Measurements from ENCODE around the gene CACNG4.
"Not testable (repeated sequence)": the region's sequence is repeated elsewhere in the genome, so short reads cannot be mapped to it uniquely, and the experiment has no call there.

The CACNG4 gene

GRCh38 chr17:67018471-67019434, 54.2 kb downstream of the CACNG4 start:
- no peak for DNase-seq

DNA sequence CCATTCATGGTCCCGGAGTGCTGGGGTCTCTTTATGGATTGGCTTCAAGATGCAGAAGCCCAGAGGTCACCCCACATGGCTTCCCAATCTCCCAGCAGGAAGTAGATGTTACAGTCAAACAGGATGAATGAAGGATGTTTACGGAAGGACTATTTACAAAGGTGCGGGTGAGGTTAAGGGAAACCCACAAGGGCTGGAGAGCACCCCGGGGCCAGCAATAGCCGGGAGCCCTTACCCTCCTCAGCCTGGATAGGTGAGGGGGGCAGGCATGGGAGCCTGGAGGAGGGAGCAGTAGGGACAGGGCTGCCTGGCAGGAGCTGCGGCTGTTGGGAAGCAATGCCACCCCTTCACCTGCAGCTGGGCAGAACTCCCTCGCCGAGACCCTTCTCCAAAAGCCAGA, 55.3 kb downstream of the CACNG4 start:
- DNase-seq, result no peak

- no peak for DNase-seq
Observed at GRCh38 chr17:67020293-67020766, 55.8 kb downstream of the CACNG4 start.

GRCh38 chr17:67021196-67021595, 56.7 kb downstream of the CACNG4 start:
- DNase-seq, result no peak

- no peak for DNase-seq
Observed at GRCh38 chr17:67021743-67022450, 57.4 kb downstream of the CACNG4 start.

- DNase-seq, result no peak
Observed at GRCh38 chr17:67022451-67022810, 57.9 kb downstream of the CACNG4 start.

DNA sequence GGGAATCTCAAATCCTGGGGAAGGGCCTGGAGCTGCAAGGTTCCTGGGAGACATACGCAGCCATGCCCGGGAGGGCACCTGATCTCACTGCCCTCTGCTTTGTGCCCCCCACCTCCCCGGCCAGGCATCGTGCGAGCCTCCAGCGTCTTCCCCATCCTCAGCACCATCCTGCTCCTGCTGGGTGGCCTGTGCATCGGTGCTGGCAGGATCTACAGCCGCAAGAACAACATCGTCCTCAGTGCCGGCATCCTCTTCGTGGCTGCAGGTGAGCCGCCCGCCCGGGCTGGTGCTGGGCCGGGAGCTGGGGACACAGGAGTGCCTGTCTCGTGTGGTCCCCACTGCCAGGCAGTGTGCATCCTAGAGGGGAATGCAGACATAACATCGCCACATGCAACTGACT, 60.2 kb downstream of the CACNG4 start:
- no peak for DNase-seq

DNA sequence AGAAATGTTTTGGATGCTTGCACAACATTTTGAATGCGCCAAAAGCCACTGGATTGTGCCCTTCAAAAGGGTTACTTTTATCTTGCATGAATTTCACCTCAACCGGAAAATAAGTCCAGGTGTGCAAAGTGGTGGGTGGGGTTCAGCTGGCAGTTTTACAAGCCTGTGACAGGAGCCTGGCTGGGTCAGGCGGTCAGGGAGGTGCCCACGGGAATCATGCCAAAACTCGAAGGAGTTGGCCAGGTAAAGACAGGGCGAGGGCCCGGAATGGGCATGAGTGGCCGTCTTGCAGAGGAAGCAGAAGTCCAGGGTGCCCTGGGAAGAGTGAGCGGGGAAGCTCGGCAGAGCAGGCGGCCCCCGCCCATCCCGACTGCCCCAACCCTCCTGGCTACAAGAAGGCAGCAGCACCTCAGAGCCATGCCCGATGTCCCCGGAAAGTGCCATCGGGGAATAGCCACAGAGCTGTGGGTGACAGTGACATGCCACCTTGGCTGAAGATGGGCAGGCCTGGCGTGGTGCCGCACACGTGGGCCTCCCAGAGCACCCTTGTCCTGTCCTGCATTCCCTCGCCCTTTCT, 60.8 kb downstream of the CACNG4 start:
- no peak for DNase-seq

GRCh38 chr17:67026341-67026740, 61.8 kb downstream of the CACNG4 start:
- DNase-seq, result no peak

DNA sequence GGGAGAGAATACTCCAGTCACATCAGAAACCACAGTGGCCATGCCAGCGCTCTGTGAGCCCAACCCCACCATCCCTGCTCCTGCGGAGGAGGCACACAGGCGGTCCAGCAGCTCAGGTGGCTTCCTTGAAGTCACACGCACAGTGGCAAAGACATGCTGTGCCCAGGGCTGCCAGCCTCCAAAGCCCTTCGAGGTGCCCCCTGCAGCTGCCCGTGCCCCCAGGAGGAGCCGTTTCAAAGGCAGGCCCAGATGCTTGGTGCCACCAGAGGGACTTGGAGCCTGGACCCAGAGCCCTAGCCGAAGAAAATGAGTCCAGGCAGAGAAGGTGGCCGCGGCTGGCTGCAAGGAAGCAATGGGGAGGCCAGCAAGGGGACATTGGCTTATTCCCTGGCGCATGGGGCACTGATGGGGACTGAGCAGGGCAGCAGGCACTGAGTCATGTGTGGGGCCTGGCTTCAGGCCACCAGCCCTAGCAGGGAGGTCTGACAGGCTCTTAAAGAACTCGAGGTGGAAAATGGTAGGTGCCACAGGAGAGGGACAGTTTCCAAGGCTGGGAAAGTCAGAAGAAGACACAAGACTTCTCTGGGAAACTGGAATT, 62.6 kb downstream of the CACNG4 start:
- DNase-seq, result no peak

- DNase-seq, result no peak
Observed at GRCh38 chr17:67030641-67031040, 66.1 kb downstream of the CACNG4 start.

DNA sequence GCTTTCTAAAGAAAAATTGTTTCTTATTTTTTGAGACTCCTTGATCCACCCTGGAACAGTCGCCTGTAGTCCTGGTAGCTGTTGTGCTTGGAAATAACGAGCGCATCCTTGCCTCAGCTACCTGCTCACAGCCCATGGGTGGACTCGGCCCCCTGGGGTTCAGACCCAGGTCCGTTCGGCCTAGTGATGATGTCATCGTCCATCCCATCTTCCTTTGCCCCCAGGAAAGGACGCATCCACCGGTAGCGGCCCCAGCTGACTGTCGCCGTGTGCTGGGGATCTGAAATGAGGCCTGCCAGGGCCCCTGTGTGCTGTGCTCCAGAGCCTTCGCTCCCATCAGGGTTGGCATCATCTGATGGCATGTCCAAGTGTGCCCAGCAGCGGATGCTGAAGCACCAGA, 67.9 kb downstream of the CACNG4 start:
- DNase-seq, result no peak

DNA sequence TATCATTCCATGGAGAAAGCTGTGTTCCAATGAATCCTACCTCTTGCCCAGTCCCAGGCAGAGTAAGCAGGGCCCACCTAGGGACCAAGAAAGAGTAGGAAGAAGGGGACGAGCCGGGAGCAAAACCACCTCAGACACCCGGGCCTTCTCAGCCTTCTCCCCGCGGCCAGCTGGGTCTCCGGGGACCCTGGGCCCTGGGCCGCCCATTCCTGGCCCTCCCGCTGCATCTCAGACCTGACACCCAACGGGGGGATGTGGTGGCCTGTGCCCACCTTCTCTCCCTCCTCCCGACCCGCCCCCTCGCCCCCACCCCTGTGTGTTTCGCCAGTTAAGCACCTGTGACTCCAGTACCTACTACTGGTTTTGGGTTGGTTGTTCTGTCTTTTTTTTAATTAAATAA, 68.5 kb downstream of the CACNG4 start:
- no peak for DNase-seq

- DNase-seq, result no peak
Observed at GRCh38 chr17:67033613-67034012, 69.1 kb downstream of the CACNG4 start.

DNA sequence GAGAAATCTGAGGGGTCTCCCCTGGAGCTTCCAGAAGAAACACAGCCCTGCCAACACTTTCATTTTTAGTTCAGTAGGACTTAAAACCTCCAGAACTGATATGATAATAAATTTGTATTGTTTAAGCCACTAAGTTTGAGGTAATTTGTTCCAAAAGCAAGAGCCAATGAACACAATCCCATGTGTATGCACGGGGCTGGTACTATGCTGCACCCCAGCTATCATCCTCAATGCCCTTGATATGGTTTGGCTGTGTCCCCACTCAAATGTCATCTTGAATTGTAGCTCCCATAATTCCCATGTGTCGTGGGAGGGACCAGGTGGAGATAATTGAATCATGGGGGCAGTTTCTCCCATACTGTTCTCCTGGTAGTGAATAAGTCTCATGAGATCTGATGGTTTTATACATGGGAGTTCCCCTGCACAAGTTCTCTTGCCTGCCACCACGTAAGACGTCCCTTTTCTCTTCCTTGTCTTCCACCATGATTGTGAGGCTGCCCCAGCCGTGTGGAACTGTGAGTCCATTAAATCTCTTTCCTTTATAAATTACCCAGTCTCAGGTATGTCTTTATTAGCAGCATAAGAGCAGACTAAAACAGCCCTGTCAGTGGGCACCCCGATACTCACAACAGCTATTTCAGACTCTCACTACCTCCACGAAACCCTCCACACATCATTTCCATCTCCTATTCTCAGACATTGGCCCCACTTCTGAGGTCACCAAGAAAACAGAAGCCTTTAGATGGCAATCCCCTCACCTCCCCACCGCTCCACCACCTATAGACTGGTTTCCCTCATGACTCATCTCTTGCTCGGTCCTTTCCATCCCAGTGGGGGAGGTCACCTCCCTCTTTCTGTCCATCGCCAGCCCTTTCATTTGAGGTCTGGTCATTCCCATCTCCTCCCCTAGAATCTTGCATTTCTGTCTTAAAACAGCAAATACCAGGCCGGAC, 70.9 kb downstream of the CACNG4 start:
- DNase-seq, result no peak

DNA sequence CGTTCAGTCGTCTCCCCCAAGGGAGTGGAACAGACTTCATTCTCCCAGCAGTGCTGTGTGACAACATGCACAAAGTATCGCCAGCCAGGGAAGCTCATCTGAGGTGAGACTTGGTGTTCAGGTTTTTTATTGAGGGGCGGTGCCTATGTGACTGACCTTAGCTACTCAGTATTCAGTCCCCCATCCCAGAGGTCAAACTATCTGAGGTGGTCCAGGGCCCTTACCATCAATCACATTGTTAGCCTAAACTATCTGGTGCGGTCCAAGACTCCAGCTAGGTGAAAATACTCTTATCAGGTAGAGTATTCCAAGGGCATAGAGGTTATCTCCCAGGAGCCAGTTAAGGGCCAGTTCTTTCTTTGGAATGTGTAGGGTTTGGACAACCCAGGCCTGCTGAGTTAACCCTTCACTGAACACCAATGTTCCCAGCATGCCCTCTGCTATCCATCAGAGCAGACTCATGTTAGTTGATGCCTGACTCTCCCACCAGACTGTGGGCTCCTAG, 74.4 kb downstream of the CACNG4 start:
- DNase-seq, result no peak

- DNase-seq, result no peak
Observed at GRCh38 chr17:67040652-67041051, 76.1 kb downstream of the CACNG4 start.

- not testable (repeated sequence) for DNase-seq
Observed at GRCh38 chr17:67041119-67041518, 76.6 kb downstream of the CACNG4 start.

DNA sequence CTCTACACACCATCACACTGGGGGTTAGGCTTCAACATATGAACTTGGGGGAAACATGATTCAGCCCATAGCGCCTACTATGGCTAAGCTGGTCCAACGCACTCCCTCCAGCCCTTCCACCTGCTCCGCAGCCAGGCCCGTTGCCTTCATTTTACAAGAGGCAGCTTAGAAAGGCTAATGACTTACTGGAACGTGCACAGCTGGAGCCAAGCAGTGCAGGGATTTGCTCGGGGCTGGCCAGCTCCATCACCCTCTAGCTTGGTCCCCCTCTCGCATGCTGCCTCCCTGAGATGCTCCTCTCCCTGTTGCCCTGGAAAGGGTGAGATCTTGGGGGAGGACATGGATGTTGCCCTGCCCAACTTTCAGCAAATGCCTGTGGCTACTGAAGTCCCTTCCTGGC, 77.0 kb downstream of the CACNG4 start:
- no peak for DNase-seq

- DNase-seq, result no peak
Observed at GRCh38 chr17:67041941-67042899, 77.7 kb downstream of the CACNG4 start.

DNA sequence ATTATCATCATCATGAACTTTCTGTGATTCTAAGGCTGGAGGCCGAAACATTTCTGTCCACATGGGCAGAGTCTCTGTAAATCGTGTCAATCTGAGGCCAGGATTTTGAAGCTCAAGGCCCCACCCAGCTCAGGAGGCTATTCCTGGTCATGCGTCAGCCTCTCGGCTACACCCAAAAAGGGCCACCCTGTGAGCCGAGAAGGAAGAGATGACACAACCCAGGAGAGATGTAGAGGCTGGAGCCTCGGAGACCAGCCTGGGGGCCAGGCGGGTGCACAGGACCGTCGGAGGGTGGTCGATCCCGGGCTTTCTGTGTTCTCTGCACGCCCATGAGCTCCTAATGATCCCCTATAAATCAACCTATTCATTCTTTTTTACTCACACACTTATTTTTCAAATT, 78.8 kb downstream of the CACNG4 start:
- DNase-seq, result no peak

Measured in NCI-H524 treated with DMSO at 0.1 percent for 48 hours (cell line).